Tibial artery (tissue), 4 donors: ENCODE measurements around the gene GPR132.
"Not testable (repeated sequence)": the region's sequence is repeated elsewhere in the genome, so short reads cannot be mapped to it uniquely, and the experiment has no call there.

Experiments used
- DNase-seq, 2 donors: peaks; one replicate each; pipeline ENCODE4 v3.0.0-alpha.2; 2019
- H3K27ac ChIP-seq, 2 donors: fragments of 200-600 bp; sonication (generic) in 1 of 2; 1 replicate in 1 of 2; 2 replicates in 1 of 2; pipeline ENCODE4 v1.5.1; 2018 to 2019; ENCODE audit warnings: mild to moderate bottlenecking in 1 of 2
- H3K27me3 ChIP-seq, 2 donors: fragments of 200-600 bp; sonication (generic) in 1 of 2; one replicate each; pipeline versions ENCODE4 v1.5.1 to v1.6.0; 2016 to 2019
- H3K36me3 ChIP-seq, 3 donors: fragments of 200-600 bp; sonication (generic) in 2 of 3; one replicate each; pipeline ENCODE4 v1.5.1; 2016 to 2019; ENCODE audit warnings: mild to moderate bottlenecking in 2 of 3
- H3K4me1 ChIP-seq, 4 donors: fragments of 200-600 bp; sonication (generic) in 2 of 4; 1 replicate in 3 of 4; 2 replicates in 1 of 4; pipeline ENCODE4 v1.5.1; 2016 to 2019
- H3K4me3 ChIP-seq, 2 donors: fragments of 200-600 bp; sonication (generic) in 1 of 2; 1 replicate in 1 of 2; 2 replicates in 1 of 2; pipeline ENCODE4 v1.5.1; 2018 to 2019; ENCODE audit warnings: mild to moderate bottlenecking in 2 of 2
- H3K9me3 ChIP-seq, 3 donors: fragments of 200-600 bp; sonication (generic) in 1 of 3; one replicate each; pipeline ENCODE4 v1.5.1; 2016 to 2019
- intact Hi-C: fragments of 100-400 bp; cut with DNase I; formaldehyde crosslinking; loops from one replicate; pipeline ENCODE4 v1.15.0; 2023; ENCODE audit warnings: low total_unique reads
- TF ChIP-seq, protein P1 (sequence below), 2 experiments: fragments of 200-600 bp in 1 of 2; fragments of 450-650 bp in 1 of 2; IDR thresholded peaks; one replicate each; pipeline ENCODE4 v1.5.1; 2017 to 2019; ENCODE audit warnings: antibody characterized with exemption in 2 of 2, mild to moderate bottlenecking in 1 of 2, moderate library complexity in 1 of 2

The GPR132 gene

GRCh38 chr14:105065280-105066228 is at the start of gene GPR132:
Gene GPR132 (minus strand): TSS chr14:105065430. CDS start chr14:105055420, 10,010 bp downstream.
- Histone ChIP-seq H3K9me3 (no peaks in the 10 kb centered on the region), H3K4me3 (peak within 1 kb of the TSS; percentile 21 to 24), H3K27ac (peak within 1 kb of the TSS in 1 of 2 donors; percentile 12), H3K4me1 (no peaks in the 10 kb centered on the region), H3K27me3 (peaks cover 0 to 59% of the 10 kb centered on the region in 2 donors), H3K36me3 (no peaks in the 10 kb centered on the region)
- peak in 1 of 2 donors; percentile 71 for DNase-seq
- intact Hi-C loops = no loop called here
- TF ChIP-seq, protein P1, sequence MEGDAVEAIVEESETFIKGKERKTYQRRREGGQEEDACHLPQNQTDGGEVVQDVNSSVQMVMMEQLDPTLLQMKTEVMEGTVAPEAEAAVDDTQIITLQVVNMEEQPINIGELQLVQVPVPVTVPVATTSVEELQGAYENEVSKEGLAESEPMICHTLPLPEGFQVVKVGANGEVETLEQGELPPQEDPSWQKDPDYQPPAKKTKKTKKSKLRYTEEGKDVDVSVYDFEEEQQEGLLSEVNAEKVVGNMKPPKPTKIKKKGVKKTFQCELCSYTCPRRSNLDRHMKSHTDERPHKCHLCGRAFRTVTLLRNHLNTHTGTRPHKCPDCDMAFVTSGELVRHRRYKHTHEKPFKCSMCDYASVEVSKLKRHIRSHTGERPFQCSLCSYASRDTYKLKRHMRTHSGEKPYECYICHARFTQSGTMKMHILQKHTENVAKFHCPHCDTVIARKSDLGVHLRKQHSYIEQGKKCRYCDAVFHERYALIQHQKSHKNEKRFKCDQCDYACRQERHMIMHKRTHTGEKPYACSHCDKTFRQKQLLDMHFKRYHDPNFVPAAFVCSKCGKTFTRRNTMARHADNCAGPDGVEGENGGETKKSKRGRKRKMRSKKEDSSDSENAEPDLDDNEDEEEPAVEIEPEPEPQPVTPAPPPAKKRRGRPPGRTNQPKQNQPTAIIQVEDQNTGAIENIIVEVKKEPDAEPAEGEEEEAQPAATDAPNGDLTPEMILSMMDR (IDR thresholded peaks at IDR 0.05) = no peak

DNA sequence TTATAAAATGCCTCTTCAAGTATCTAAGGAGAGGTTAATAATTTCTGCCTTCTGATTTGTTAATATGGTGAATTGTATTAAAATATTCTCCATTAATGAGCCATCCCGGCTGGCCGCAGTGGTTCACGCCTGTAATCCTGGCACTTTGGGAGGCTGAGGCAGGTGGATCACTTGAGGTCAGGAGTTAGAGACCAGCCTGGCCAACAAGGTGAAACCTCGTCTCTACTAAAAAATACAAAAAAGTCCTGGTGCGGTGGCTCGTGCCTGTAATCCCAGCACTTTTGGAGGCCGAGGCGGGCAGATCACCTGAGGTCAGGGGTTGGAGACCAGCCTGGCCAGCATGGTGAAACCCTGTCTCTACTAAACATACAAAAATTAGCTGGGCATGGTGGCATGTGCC is 44.0 kb upstream of the GPR132 start:
- peak in 1 of 2 donors; percentile 32 for DNase-seq
- H3K4me3 ChIP-seq, H3K9me3 ChIP-seq, H3K27ac ChIP-seq, H3K36me3 ChIP-seq, H3K4me1 ChIP-seq, intact Hi-C loops: not testable (repeated sequence)
- H3K27me3 ChIP-seq = peaks cover 0 to 19% of the 10 kb centered on the region in 2 donors

- TF ChIP-seq, protein P1 (IDR thresholded peaks at IDR 0.05) = no peak
- intact Hi-C loops = no loop called here
- H3K36me3 ChIP-seq = no peaks in the 10 kb centered on the region
- no peaks in the 10 kb centered on the region for H3K9me3 ChIP-seq
- H3K4me1 ChIP-seq = no peaks in the 10 kb centered on the region
- DNase-seq = no peak
- H3K27me3 ChIP-seq = peaks cover 0 to 25% of the 10 kb centered on the region in 2 donors
- H3K4me3 ChIP-seq = no peak overlapping the region
- H3K27ac ChIP-seq = no peak overlapping the region
Measured at GRCh38 chr14:105108516-105108864, 43.3 kb upstream of the GPR132 start.

- TF ChIP-seq, protein P1 (IDR thresholded peaks at IDR 0.05) = no peak
- intact Hi-C loops = no loop called here
- Histone ChIP-seq H3K9me3 (no peaks in the 10 kb centered on the region), H3K4me1 (no peaks in the 10 kb centered on the region), H3K27me3 (peaks cover 0 to 31% of the 10 kb centered on the region in 2 donors), H3K4me3 (no peak overlapping the region), H3K27ac (no peak overlapping the region), H3K36me3 (no peaks in the 10 kb centered on the region)
- DNase-seq = peak in 1 of 2 donors; percentile 21
Measured at GRCh38 chr14:105107781-105108515, 42.7 kb upstream of the GPR132 start.

DNA sequence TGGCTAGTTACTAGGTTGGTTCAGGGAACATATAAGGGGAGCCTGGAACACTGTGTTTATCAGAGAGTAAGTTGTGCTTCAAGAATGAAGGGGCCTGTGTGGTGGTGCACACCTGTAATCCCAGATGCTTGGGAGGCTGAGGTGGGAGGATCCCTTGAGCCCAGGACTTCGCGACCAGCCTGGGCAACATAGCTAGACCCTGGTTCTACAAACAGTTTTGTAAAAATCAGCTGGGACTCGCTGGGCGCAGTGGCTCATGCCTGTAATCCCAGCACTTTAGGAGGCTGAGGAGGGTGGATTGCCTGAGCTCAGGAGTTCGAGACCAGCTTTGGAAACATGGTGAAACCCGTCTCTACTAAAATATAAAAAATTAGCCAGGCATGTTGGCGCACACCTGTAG is 42.1 kb upstream of the GPR132 start:
- H3K27me3 ChIP-seq = peaks cover 0 to 36% of the 10 kb centered on the region in 2 donors
- TF ChIP-seq, protein P1 (IDR thresholded peaks at IDR 0.05) = no peak
- H3K4me3 ChIP-seq = no peak overlapping the region
- H3K4me1 ChIP-seq = no peaks in the 10 kb centered on the region
- peak in 1 of 2 donors; percentile 12 for DNase-seq
- no peak overlapping the region for H3K27ac ChIP-seq
- no peaks in the 10 kb centered on the region for H3K9me3 ChIP-seq
- intact Hi-C loops = no loop called here
- no peaks in the 10 kb centered on the region for H3K36me3 ChIP-seq

DNA sequence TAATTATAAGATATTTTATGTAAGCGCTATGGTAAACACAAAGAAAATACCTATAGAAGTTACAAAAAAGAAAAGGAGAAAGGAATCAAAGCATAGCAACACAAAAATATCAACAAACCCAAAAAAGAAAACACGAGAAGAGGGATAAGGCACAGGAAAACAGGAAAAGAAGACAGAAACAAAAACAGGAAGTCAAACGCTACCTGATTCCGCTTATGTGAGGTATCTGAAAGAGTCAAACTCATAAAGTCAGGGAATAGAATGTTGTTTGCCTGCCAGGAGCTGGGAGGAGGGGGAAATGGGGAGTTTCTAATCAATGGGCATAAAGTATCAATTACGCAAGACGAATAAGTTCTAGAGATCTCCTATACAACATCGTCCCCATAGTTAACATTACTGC is 39.9 kb upstream of the GPR132 start:
- intact Hi-C loops = no loop called here
- DNase-seq = no peak

More for the DNA sequence above, 39.9 kb upstream of the GPR132 start:
- no peaks in the 10 kb centered on the region for H3K36me3 ChIP-seq
- H3K9me3 ChIP-seq = no peaks in the 10 kb centered on the region
- no peaks in the 10 kb centered on the region for H3K4me1 ChIP-seq
- no peak overlapping the region for H3K27ac ChIP-seq
- TF ChIP-seq, protein P1 (IDR thresholded peaks at IDR 0.05) = no peak
- no peak overlapping the region for H3K4me3 ChIP-seq
- peaks cover 0 to 39% of the 10 kb centered on the region in 2 donors for H3K27me3 ChIP-seq
